CD4-positive, alpha-beta T cell treated with Interleukin-12 subunit alpha and Interleukin-12 subunit beta, for 1 hour (primary cell): ENCODE data around the gene HELB.

Experiments
- DNase-seq: peaks from one replicate; pipeline ENCODE4 v3.0.0-alpha.2; 2020

The HELB gene

DNA sequence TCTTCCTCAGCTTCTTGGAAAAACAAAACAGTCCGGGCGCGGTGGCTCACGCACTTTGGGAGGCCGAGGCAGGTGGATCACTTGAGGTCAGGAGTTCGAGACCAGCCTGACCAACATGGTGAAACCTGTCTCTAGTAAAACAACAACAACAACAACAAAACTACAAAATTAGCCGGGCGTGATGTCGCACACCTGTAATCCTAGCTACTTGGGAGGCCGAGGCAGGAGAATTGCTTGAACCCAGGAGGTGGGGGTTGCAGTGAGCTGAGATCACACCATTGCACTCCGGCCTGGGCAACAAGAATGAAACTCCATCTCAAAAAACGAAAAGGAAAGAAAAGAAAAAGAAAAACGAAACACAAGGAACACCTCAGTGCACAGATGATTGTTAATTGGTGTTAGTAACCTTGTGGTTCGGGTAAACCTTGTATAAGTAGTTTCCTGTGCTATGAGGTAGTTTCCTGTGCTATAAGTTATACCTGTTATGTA lies 1.1 kb downstream of the HELB start:
- peak; percentile 67 for DNase-seq

DNA sequence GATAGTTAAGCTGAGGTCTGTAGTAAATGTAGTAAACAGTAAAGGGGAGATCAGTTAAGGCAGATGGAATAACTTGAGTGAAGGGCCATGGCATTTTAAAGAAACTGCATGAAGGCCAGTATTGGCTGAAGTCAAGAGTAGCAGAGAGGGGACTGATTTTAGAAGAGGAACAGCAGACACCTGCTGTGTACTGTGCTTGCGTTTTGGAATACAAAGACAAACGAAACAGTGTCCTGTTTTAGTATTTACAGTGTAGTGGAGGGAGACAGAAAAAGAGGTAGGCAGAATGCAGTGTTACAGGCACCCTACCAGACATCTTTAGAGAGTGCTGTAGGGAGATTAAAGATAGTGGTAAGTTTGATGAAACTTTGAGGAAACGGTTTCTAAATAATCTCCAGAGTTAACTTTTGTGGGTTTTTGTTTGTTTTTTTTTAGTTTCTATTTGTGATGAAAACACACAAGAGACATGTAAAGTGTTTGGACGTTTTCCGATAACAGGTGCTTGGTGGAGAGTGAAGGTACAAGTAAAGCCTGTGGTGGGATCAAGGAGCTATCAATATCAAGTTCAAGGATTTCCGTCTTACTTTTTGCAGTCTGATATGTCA lies 2.1 kb downstream of the HELB start:
- peak; percentile 14 for DNase-seq

DNA sequence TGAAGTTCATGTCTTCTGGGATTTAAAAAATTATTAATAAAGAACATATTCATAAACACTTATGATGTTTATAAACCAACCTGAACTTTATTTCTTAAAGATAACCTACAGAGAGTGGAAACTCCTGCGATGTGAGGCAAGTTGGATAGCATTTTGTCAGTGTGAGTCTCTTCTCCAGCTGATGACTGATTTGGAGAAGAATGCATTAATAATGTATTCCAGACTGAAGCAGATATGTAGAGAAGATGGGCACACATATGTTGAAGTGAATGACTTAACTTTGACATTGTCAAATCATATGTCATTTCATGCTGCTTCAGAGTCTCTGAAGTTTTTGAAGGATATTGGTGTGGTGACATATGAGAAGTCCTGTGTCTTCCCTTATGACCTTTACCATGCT lies 7.3 kb downstream of the HELB start:
- no peak for DNase-seq

DNA sequence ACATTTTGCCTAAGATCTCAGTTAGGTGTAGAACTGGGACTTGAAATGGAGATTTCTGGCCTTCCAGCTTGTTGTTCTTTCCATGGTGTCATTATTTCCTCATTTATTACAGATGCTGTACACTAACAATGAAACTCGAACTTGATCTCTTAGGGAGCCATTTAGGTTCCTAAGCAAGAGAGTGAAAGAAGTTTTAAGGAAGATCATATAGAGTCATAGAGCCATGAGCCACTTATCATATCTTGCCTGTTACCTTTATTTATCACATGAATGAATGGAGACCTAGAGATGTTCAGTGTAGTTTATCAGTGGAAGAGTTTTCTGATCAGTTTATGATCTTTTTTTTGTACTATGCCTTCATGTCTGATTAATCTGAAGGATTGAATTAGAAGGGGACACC lies 9.9 kb downstream of the HELB start:
- no peak for DNase-seq

DNA sequence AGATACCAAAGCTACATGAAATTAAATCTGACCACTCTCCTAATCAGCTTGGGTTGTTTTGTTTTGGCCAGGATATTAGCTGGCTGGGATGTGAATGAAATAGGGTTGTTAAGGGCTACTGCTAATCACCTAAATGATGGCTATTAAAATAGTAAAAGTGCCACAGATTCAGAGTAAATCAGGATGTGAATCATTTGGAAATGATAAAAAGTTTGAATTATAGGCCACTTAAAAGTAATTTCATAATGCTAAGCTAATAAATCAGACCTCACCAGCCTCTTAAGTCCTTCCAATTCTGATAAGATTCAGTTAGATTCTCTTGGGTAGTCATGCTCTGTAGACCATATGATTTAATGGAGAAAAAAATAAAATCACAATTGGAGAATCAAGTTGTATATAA lies 12.0 kb downstream of the HELB start:
- DNase-seq: no peak

DNA sequence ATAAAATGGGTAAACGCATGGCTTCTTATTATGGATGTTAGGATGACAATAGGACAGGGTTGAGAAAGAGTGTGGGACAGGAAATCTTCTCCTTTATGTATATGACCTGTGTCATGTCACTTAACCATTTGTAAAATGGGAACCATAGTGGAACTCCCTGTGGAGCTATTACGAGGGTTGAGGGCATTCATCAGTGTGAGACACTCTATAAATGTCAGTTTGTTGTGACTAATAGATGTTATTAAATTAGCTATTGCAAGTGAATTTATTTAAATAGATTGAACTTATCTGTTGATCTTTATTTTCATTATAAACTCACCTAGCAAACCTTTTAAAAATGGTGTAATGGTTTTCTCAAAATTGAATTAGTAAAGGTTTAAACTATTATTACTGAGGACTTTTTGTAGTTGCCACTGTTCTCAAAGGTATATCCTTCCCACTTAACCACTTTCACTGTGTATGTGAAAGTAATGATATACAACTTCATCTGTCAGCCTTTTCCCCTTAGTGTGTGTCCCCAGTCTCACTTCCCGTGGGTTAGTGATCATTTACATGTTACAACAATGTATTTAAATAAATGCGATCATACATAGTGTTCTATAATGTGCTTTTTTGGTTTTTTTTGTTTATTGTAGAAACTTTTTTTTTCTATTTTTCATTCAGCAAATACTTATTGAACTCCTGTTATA lies 17.1 kb downstream of the HELB start:
- DNase-seq: no peak

DNA sequence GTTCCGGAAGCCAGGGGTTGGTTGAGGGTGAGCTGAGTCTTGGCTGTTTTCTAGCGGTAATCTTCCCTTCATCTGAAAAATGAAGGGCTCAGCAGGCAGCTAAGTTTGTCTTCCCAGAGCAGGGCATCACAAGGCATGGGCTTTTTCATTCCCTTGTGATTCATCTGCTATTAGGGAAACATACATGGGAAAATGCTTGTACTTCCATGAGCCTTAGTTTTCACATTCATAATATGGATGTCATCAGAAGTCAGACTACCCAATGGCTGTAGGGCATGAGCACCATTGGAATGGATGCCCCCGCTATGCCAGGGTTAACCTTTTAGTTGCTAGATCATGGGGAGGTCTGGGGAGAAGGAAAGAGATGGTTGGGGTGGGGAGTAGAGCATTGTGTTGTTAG lies 18.7 kb downstream of the HELB start:
- no peak for DNase-seq

DNA sequence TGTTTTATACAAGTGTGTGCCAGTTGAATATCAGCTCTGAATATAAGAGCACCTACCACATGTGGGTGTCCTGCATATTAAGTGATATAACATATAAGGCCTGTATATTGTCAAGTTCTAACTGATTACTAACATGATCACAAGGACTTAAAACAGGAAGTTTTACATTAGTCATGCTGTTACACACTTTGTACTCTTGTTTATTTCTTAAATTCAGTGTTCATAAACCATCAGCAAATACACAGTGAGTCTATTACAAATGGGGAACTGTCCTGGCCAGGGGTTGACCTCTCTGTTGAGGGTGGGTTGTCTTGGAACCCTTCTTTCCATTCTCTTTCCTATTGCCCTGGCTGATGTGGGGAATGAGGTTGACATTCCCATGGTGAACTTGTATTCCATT lies 19.1 kb downstream of the HELB start:
- no peak for DNase-seq

DNA sequence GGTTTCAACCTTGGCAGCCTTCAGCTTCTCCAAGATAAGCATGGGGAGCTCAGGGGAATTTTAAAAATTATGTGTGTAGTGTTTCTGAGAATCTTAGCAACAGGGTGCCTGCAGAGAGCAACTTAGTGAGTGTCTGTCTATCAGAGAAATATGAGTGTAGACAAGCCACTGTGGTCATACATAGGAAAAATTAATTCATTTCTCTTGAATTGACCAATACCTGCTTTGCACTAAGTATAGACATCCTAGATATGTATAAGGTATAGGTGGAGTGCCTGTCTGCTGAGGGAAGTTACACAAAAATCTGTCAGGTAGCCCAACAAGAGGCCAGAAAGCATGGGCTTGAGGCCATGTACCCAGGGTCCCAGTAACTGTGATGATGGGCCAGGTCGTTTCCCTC lies 20.7 kb downstream of the HELB start:
- no peak for DNase-seq

DNA sequence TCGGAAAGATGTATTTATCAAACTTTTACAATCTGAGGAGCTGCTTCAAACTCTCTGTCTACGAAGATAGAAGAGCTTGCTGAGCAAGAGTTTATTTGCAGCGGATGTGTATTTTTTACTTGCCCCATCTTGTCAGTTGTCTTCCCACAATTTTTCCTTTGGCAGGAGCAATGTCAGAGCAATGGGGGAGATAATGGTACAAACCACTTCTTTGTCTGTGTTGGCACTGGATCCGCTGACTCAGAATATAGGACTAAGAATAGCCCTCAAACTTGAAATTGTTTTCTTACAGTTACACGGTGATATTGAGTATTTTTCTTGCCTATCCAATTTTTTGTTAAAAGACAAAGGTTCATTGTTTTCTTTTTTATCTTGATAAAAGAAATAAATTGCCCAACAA lies 27.6 kb downstream of the HELB start:
- no peak for DNase-seq

DNA sequence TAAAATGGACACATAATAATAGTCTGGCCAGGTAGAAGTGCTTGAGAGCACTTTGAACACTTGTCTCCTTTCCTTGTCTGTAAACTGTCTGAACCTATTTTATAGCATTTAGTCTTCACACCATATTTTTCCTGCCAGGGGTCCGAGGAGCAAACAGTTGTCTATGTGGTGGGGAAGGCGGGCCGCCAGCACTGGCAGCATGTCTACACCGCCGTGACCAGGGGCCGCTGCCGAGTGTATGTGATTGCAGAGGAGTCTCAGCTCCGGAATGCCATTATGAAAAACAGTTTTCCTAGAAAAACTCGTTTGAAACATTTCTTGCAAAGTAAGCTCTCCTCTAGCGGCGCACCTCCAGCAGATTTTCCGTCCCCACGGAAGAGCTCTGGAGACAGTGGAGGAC lies 28.7 kb downstream of the HELB start:
- no peak for DNase-seq

DNA sequence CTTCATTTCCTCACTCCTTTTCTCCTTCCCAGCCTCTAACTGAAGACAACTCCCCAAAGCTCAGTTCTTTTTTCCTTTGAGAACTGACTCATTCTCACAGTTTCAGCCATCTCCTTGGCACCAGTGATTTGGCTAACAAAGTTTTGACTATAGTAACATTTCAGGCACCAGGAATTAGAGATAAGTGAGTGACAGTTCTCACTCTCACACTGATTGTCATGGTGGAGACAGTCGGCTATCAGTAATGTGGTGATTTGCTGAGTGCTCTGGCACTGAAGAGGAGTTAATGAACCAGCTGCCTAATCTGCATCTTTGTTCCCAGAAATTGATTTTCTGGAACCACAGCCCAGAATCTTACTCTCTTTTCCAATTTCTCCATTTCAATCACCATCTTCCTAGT lies 29.5 kb downstream of the HELB start:
- no peak for DNase-seq

DNA sequence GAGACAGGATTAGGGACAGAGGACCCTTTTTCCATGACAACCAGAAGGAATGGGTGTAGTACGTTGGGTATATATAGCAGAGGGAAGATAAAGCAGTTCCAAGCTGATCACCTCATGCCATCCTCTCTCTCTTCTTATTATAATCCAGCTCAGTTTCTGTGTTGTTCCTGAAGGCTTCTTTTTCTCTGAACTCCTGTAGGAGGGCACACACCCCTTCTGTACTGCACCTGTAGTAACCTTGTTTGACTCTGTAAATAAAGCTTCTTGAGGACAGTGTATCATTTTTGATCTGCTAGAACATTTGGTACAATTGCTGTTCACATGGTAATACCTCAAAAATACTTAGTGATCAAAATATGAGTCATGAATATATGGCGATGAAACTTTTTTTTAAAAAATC lies 33.5 kb downstream of the HELB start:
- no peak for DNase-seq

DNA sequence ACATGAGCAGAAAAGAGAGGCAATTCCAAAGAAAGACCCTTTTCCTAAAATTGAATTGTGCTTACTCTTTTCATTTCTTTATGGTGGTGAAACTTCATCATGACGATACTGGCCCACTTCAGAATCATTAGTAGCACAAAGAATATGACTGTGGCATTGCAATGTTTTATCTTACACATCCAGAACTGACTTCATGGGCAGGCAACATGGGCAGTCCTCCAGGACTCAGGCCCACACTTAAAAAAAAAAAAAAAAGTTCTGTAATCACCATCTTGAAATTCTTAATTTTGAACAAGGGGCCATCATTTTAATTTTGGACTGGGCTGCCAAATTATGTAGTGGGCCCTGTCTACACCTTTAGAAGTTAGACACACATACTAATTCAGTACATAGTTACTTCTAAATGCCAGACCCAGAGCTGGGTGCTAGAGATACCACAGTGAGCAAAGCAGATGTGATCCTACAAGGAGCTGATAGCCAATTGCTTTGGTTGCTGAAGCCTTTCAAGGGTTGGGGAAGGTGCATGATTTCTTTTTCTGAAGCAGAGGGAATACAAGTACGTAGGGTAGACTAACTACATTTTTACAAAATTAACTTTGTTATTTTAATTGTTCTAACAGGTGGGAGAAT lies 35.2 kb downstream of the HELB start:
- DNase-seq: no peak

DNA sequence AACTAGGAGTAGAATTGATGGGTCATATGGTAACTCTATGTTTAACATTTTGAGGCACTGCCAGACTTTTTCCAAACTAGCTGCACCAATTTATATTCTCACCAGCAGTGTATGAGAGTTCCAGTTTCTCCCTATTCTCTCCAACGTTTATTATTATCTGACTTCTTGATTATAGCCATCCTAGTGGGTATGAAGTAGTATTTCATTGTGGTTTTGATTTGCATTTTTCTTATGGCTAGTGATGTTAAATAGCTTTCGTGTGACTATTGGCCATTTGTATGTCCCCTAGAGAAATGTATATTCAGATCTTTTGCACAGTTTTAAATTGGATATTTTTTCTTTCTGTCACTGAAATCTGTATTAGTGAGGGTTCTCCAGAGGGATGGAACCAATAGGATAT lies 37.8 kb downstream of the HELB start:
- no peak for DNase-seq

DNA sequence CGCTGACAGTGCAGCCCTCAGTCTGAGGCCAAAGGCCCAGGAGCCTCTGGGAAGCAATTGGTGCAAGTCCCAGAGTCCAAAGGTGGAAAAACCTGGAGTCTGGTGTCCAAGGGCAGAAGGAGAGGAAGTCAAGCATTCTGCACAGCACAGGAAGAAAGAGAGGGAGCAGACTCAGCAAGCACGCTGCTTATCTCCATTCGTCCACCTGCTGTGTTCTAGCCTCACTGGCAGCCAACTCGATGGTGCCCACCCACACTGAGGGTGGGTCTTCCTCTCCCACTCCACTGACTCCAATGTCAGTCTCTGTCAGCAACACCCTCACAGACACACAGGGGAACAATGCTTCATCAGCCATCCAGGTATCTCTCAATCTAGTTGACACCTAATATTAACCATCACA lies 38.8 kb downstream of the HELB start:
- DNase-seq: no peak

DNA sequence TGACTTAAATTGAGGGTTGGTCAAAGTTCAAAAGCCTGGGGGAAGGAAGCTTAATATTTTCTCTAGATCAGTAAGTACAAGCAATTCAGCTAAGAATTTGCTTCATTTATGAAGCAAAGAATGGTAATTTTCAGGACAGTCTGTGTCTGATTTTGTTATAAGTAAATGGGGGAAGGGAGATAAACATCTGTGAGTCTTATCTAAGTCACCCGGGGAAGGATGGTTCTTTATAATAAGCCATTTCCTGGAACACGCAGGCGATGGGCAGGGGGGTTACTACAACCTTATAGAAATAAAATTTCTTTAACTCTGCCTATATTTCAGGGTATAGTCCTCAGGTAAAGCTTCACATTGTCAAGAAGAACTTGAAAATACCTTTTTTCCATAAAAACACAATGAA lies 42.9 kb downstream of the HELB start:
- no peak for DNase-seq

DNA sequence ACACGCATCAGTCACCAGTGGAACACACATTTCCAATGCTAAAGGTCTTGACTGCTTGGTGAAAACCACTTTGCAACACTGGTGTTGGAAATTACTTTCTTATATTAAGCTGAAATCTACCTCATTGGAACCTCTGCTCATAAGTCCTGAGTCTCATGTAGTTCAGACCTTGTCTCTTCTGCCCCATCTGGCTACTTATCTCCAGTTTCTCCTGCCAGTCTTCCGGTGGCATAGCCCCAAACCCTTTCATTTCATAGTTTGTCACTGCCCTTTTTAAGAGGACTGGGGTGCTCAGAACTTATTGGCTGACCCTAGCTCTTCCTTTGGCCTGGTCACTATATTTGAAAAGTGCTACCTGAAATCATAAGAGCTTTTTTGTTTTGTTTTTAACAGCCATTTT lies 43.7 kb downstream of the HELB start:
- DNase-seq: no peak

DNA sequence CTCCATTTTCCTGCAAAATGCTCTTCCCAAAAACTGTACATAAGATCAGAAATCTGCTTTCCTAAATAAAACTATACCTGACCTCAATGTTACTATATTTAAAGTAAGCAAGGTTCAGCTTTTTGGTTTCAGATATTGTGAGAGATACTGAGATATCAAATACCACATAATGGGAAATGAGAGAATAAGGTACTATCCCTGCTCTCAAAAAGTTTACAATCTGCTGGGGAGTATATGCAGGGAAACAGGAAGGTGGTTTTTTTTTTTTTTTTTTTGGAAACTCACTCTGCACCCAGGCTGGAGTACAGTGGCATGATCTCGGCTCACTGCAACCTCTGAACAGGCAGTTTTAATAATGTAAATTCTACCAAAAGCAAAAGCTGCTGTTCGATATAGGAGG lies 49.0 kb downstream of the HELB start:
- DNase-seq: no peak

DNA sequence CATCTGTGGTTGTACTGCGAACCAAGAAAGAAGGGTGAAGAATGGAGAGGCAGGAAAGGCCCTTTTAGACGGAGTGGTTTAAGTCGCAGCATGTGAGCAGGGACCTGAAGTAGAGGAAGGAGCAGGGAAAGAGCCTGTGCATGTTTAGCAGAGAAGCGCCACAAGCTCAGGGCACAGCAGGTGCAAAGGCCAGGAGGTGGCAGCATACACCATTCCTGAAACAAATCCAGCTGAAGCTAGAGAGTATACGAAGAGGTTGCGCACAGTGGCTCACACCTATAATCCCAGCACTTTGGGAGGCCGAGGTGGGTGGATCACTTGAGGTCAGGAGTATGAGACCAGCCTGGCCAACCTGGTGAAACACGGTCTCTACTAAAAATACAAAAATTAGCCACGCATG lies 49.9 kb downstream of the HELB start:
- no peak for DNase-seq

DNA sequence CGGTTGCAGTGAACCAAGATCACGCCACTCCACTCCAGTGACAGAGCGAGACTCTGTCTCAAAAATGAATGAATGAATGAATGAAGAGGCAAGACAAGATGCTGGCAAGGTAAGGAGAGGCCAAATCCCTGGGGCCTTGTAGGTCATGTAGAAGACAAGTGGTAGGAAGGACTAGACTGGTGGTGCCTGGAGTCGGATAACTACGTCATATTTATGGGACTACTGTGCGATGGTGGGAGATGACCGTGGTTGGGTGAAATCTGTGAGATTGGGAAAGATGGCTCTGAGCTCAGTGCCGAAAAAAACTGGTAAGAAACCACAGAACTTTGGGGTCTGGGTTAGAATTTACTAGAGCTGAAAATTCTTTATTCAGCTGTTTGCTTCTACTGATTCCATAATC lies 50.6 kb downstream of the HELB start:
- DNase-seq: no peak

DNA sequence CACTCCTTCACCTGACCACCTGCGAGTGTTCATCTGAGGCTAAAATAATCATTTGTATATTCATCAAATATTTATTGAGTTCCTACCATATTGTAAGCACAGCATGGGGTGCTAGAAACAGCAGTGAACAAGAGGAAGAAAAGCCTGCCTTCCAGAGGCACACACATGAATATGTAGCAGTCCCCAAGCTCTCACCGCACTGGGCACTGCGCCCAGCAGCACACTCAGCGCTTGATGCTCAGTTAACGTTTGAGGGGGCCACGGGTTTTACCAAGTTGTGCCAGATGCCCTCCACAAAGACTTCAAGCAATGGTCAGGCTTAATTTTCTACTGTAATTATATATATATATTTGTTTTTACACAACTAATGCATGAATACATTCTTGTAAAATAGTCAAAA lies 52.0 kb downstream of the HELB start:
- no peak for DNase-seq

DNA sequence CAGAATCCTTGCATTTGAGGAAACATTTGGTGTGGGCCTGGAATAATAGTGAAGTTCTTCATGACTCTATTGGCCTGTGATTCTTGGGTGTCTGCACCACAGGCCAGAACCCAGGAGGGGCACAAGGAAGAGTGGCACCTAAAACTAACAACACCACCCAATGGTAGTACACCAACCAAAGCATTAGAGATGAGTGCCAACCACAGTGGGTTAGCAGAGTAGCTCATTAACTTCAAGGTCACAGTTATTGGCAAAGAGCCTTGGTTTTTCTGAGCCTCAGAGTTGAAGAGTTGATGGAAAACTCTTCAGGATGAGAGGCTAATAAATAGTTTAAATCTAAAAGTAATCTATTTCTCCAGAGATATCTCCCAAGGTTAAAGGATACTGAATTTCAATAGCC lies 57.0 kb downstream of the HELB start:
- DNase-seq: no peak

DNA sequence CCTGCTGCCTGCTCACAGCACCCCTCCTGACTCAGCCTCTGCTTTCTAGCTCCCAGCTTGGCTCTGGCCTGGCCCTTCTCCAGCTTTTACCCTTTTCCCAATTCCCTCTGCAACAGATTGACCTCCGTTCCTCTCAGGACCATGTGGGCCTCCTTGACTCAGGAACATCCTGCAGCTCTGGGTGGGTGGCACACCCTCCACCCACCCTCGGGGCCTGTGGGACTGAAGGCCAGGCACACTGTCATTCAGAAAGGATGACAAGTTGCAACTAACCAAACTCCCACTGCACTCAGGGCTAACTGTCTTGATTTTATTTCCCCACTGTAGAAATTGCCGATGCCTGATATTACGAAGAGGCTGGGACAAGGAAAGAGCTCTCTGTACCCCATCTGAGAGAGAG lies 59.4 kb downstream of the HELB start:
- DNase-seq: no peak
